Measurements from ENCODE around the gene WDR53.
"Not testable (repeated sequence)": the region's sequence is repeated elsewhere in the genome, so short reads cannot be mapped to it uniquely, and the experiment has no call there.

The WDR53 gene

DNA sequence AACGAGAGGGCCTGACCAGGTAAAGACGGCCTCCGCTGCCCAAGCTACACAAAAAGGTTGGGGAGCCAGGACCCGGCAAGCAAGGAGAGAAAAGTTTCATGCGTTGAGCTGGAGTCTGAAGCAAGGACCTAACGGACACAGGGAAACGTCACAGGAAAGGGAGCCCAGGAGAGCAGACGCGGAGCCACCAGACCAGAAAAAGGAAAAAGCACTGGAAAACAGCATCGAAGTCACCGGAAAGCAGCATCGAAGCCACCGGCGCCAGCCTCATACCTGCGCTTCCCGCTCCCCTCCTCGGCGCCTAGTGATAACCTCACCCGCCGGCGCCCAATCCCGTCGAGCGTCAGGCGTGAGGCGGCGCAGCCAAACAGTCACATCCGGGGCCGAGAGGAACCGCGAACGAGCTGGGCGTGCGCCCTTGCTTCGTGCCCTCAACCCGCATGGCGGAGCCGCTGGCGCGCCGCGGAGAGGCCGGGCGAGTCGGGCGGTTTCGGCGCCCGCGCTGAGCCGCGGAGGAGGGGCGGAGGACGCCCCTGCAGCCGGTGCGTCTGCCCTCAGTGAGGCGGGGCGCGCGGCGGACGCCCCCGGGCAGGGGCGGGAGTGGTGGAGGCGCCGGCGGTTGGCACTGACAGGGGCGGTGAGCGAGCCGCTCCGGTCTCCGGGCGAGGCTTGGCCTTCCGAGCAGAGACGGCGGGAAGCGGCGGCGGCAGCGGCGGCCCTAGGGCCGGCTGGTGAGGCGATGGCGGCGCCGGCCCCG, at the start of gene WDR53, which contains the start of gene FBXO45:
Gene WDR53 (minus strand): TSS at position 309 of the 757 bp plus-strand sequence. CDS start 7,079 bp downstream, outside the sequence.
Gene FBXO45 (plus strand): TSS at position 415 of the 757 bp plus-strand sequence. CDS start 325 bp downstream, at position 740.
- peak; percentile 26 for DNase-seq

DNA sequence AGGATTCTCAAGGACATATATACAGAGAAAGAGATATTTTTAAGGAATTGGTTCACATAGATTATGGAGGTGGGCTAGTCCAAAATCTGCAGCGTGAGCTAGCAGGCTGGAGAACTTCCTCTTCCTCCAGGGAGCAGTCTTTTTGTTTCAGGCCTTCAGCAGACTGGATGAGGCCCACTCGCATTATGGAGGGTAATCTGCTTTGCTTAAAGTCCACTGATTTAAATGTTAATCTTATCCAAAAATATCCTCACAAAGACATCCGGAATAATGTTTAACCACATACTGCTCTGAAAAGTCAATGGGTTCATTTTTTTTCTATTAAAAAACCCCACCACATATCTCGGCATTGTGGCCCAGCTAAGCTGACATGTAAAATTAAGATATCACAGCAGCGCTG, 48.9 kb upstream of the WDR53 start:
- DNase-seq: no peak

DNA sequence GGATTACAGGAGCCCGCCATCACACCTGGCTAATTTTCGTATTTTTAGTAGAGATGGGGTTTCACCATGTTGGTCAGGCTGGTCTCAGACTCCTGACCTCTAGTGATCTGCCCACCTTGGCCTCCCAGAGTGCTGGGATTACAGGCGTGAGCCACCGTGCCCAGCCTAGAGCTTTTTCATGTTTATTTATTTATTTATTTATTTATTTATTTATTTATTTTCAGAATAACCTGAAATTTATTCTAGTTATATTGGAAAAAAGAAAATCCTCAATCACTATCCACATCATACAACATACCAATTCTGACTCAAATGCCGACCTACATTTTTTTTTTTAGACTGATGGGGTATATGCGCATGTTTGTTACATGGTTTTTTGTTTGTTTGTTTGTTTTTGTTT, 46.9 kb upstream of the WDR53 start:
- DNase-seq: not testable (repeated sequence)

- no peak for DNase-seq
These were observed 43.6 kb upstream of the WDR53 start for GRCh38 chr3:196611761-196612483.

DNA sequence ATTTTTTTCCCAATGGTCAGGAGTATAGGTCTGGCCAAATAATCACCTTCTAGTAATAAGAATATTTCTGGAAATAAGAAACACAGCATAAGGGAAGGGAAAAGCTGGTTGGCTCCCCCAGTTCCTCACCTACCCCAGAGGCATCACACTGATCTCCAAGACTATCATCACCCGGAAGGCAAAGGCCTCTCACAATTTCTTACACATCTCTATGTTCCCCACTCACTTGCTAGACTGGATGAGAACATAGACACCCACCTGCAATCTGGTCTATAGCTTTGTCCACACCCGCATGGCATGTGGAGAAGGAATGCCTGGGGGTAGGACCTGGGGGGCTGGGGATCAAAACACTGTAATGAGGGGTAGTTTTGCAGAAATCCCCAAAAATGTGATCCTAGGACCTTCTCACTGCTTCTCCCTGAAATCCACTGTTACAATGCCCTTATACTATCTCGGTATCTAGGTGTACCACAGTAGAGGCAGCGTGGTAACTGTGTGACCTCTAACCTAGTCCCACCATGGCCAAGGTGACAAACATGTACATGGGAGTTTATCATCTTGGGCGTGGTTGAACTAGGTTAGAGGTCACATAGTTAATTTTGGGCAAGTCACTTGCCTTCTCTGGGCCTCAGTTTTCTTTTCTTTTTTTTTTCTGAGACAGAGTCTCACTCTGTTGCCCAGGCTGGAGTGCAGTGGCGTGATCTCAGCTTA, 41.6 kb upstream of the WDR53 start:
- no peak for DNase-seq

DNA sequence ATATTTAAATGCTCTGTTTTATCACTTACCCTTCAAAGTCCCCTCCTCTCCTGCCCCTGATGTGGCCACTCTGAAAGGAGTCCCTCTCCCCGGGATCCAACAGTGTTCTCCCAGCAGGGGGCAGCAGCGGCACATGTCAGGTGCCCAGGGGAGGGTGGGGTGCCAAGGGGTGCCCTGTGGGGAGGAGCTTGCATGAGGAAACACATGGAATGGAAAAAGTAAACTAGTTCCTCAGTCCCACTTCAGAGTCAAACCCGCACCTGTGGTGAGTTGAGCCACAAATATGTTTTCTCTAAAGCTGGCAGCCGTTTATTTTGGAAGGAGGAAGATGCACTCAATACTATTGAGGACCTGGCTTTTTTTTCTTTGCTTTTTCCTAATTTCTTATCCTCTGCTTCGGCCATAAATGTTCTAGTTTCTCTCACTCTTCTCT, 41.0 kb upstream of the WDR53 start:
- DNase-seq: peak; percentile 2

GRCh38 chr3:196608693-196609092, 40.3 kb upstream of the WDR53 start:
- no peak for DNase-seq

DNA sequence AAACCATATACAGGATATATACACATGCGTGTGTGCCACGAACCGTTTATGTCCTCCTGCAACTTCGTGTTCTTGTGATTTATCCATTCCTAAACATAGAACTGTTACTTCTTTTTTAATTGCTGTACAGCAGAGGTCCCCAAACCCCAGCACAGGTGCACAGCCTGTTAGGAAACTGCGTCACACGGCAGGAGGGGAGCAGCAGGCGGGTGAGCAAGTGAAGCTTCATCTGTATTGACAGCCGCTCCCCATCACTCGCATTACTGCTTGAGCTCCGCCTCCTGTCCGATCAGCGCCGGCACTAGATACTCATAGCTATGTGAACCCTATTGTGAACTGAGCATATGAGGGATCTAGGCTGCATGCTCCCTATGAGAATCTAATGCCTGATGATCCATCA, 36.2 kb upstream of the WDR53 start:
- no peak for DNase-seq

- DNase-seq: no peak
These were observed 35.3 kb upstream of the WDR53 start for GRCh38 chr3:196603683-196604082.

DNA sequence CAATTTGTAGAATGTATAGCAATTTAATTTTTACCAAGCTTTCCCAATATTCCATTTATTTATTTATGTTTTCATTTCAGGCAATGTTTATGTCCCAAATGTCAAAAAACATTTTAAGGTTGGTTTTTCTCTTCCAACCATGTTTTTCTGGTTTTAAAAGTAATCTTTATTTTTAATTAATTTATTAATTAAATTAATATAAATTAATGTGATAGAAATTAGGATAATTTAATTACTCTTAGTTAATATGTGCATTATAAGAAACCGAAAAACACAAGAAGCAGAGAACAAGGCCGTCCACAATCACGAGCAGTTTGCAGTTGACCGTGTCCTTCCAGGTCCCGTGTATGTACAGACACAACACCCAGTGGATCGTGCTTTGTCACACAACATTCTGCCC, 34.3 kb upstream of the WDR53 start:
- no peak for DNase-seq

DNA sequence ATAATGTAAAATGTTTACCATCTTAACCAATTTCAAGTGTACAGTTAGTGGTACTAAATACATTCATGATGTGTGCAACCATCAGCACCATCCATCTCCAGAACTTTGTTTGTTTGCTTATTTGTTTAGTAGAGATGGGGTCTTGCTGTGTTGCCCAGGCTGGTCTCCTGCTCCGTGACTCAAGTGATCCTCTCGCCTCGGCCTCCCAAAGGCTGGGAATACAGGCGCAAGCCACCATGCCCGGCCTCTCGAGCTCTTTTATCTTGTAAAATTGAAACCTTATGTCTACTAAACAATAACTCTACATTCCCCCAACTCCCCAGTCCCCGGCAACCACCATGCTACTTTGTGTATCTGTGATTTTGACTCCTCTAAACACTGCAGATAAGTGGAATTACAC, 32.0 kb upstream of the WDR53 start:
- DNase-seq: no peak

DNA sequence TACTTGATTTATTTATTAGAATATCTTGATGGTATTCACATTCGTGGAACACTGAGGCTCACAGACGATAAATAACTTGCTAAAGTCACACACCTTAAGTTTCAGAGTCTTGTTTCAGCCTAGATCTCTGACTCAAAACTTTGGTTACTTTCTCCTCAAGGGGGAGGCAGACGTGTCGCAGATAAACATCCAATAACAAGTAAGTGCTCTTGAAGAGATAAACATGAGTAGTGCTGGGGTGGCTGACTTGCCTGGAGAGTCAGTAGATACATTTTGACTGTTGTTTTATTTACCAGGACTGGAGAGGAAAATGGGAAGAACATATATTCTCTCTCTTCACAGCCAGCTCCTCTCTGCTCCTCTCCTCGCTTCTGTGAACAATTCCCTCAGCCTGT, 31.4 kb upstream of the WDR53 start:
- no peak for DNase-seq

DNA sequence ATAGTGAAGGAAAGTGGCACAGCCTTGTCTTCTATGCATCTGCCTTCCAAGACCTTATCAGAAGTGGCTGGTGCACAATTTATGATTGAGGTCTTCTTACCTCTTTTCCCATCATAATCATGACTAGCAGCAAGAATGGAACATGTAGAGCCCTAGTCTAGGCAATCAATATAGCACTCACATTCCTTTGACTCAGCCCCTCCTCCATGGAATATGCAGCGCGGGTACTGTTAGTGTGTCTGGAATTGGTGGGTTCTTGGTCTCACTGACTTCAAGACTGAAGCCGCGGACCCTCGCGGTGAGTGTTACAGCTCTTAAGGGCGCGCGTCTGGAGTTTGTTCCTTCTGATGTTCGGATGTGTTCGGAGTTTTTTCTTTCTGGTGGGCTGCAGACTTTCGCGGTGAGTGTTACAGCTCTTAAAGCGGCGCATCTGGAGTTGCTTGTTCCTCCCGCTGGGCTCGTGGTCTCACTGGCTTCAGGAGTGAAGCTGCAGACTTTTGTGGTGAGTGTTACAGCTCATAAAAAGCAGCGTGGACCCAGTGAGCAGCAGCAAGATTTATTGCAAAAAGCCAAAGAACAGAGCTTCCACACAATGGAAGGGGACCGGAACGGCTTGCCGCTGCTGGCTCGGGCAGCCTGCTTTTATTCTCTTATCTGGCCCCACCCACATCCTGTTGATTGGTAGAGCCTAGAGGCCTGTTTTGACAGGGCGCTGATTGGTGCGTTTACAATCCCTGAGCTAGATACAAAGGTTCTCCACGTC, 29.8 kb upstream of the WDR53 start:
- DNase-seq: not testable (repeated sequence)

DNA sequence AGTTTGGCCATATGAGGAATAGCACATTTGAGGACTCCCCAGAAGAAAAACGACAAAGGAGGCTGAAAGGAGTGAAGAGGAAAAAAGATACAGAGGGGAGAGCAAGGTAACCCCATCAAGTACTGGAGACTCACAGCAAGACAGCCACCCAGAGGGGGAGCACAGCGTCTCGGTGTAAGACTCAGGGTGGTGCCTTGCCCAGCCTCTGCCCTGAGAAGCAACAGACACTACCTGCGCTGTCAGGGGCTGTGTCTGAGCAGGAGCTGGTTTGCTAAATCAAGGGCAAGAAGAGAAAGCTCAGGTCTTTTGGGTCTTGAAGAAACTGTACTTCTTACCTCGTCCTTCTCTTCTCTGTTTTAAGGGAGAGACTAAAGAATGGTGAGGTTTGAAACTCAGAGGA, 28.0 kb upstream of the WDR53 start:
- no peak for DNase-seq

- DNase-seq: no peak
These were observed 21.9 kb upstream of the WDR53 start for GRCh38 chr3:196590279-196590678.

GRCh38 chr3:196585044-196585757, 16.8 kb upstream of the WDR53 start:
- DNase-seq: no peak

DNA sequence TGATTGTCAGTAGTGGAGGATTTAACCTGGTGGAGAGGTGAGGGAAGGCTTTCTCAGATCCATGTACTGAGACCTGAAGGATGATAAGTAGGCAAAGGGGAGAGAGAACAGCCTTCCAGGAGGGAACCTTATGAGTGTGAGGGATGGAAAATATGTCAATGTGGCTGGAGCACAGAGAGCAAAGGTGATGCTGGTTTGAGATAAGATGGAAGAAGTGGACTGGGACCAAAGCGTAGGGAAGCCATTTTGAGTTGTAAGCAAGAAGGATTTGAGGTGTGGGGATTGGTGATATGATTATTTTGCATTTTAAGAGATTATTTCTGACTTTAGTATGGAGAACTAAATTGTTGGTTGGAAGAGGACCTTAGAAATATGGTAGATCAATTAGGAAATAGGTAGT, 4.0 kb upstream of the WDR53 start:
- DNase-seq: no peak

GRCh38 chr3:196570332-196570731, 2.0 kb upstream of the WDR53 start:
- DNase-seq: not testable (repeated sequence)

- DNase-seq: no peak
These were observed 706 bp upstream of the WDR53 start for GRCh38 chr3:196569003-196569516.

DNA sequence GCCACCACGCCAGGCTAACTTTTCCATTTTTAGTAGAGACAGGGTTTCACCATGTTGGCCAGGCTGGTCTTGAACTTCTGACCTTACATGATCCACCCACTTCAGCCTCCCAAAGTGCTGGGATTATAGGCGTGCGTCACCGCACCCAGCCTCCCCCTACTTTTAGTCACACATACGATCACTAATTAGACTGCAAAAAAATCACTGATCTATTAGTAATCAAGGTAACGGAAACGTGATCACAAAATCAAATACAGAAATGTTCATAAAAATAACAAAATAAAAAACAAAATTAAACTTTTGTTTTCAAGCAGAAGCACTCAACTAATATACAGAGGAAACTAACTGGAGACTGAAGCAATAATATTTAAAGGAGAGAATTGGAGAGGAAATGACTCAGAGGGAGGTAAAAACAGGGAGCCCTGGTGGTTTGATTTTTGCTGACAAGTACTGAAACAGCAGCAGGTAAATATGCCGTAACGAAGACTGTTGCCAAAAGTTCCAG, 4.6 kb downstream of the WDR53 start:
- DNase-seq: no peak

DNA sequence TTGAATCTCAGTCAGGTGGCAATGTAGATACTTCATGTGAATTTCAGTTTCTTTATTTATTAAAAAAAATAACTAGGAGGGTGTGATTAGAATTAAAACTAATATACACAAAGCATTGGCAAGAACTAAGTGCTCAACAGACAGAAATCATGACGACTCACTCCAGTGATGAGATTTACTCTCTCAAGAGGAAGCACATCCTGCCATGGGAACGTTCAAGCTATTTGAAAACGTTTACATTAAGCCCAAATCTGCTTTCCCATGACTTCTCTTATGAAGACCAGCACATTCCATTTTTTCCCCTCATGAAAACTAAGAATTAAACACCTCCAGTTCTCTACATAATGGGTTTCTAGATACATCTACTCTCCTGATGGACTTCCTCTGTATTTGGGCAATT, 8.5 kb downstream of the WDR53 start:
- no peak for DNase-seq

GRCh38 chr3:196558476-196558875, 9.9 kb downstream of the WDR53 start:
- no peak for DNase-seq
